Measurements from ENCODE around the gene DLGAP1.
A peak's percentile ranks its signal among the peaks of the same experiment; 100 is the strongest.

The DLGAP1 gene

GRCh38 chr18:3508576-3509549 is 946.2 kb downstream of the DLGAP1 start:
- DNase-seq, result peak; percentile 41

DNA sequence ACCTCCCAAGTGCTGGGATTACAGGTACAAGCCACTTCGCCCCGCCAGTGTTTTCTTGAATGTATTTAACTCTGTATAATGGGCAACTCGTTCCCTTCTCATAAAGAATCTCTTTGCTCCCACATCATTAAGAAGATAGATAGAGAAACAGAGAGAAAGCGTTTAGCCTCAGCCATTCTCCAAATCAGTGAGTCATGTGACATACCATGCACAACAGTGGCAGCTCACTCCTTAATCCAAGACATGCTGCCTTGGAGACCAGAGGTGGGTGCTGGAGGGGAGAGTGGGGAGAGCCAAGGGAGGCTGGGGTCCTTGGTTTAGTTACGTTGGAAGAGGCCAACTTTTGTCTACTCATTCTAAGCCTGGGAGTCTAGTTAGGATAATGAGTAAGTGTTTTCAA is 950.5 kb downstream of the DLGAP1 start:
- no peak for DNase-seq

DNA sequence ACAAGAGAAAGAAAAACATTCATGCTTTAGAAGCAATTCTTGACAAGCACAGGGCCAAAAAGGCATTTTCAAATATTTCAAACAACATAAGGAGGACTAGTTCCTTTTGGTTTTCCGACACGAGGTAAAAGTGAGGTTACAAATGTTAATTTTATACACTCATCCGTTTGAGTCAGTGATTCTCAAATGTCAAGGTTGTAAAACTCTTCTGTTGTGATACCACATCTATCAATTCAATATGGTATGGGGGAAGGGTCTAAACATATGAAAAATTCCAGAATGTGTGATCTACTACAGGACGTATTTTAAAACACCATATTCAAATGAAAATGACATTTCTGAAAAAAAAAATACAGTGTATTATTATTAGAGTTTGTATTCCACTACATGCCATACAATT is 952.5 kb downstream of the DLGAP1 start:
- DNase-seq, result no peak

GRCh38 chr18:3500016-3500415 is 955.1 kb downstream of the DLGAP1 start:
- DNase-seq, result no peak

- DNase-seq, result no peak
Measured at GRCh38 chr18:3499501-3499900, 955.6 kb downstream of the DLGAP1 start.

GRCh38 chr18:3498698-3499471 is 956.2 kb downstream of the DLGAP1 start:
- DNase-seq, result no peak

DNA sequence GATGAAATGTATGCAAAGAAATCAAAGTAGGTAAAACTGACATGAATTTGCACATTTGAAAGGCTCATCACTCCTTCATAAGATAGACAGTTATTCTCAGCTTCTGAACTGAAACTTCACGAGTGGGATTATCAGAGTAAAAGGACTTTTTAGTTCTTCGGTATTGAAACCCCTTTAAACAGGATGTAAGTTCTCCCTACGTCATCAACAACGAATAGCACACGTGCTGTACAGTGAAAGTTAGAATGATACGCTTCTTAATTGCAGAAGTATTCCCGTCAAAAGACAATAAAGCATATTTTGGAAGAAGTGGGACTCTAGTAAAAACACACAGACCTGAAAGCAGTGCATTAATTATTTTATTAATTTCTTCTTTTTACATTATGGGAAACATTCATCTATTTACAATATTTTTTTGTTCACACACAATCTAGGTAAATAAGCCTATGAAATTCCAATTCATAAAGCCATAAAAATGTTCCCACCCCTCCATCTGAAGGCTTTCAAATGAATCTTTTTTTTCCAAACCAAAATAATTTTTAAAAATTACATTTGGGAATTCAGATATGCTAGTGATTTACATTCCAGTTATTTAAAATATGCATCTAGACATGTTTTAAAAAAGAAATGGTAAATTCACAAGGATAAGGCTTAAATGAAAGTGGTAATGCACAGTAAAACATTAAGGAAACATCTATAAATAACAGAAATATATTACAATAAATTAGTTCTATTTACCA is 959.2 kb downstream of the DLGAP1 start:
- no peak for DNase-seq

DNA sequence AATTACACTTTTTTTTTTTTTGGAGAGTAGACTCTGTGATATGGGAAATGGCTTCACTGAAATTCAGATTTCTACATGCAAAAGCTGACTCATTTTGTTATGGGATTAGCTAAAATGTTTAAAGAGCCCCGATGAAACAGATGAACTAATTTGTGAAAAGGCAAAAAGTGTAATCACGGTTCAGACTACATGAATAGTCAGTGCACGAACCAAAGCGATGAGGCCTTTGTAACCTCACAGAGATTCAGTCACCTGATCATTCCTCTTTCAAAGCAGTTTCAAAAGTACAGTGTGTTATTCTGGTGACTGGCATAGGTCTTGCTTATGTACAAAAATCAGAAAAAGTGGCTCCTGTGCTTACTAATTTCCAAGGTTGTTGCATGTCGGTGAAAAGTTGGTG is 960.5 kb downstream of the DLGAP1 start:
- DNase-seq, result no peak

GRCh38 chr18:3494245-3494526 is 960.9 kb downstream of the DLGAP1 start:
- DNase-seq, result no peak

- no peak for DNase-seq
Measured at GRCh38 chr18:3493501-3494244, 961.4 kb downstream of the DLGAP1 start.

DNA sequence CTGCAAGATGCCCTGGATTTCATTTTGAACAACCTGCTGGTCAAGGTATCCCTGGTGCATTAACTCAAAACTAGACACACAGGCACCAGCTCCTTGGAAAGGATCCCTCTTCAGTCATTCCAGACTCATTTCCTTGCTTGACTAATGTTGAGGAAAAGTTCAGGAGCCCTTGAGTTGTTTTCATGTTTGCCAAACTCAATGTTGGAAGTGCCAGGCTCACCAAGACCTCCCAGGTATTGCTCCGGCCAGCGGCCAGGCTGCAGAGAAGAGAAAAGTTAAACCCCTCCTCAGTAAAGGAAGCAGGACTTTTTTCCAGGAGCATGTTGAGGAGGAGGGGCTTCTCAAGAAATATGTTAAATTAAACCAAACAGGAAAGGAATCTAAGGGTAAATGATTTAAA is 962.4 kb downstream of the DLGAP1 start:
- DNase-seq, result no peak

DNA sequence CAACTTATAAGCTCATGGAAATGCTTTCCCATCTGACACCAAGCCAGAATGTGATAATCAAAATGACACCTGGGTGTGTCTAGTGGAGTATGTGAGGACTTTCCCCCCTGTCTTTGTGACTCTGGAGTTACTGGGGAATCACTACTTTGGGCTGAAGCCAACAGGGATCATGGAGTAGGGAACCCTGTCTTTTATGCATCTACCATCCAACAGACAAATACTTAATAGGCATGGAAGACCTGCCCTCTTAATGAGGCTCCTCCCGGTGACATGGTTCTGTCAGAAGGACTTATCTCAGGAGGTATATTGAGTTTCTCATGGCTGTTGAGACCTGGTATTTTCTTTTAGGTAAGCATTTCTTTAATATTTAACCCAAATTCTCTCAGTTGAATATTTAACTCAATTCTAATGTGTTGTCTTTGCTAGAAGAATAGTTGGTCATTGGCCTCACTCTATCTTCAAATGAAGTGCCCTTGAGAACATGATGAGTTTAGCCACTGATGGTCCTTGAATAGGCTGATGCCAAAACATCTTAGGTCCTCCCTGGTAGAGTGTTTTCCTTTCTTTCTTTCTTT is 963.0 kb downstream of the DLGAP1 start:
- no peak for DNase-seq

DNA sequence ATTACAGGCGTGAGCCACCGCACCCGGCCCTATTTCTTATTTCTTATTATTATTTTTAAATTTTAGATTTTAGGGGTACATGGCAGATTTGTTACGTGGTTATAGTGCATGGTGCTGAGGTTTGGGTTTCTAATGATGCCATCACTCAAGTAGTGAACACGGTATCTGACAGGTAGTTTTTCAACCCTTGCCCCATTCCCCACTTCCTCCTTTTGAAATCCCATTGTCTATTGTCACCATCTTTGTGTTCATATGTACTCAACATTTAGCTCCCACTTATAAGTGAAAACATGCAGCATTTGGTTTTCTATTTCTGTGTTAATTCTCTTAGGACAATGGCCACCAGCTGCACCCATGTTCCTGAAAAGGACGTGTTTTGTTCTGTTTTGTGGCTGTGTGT is 965.6 kb downstream of the DLGAP1 start:
- DNase-seq, result no peak

DNA sequence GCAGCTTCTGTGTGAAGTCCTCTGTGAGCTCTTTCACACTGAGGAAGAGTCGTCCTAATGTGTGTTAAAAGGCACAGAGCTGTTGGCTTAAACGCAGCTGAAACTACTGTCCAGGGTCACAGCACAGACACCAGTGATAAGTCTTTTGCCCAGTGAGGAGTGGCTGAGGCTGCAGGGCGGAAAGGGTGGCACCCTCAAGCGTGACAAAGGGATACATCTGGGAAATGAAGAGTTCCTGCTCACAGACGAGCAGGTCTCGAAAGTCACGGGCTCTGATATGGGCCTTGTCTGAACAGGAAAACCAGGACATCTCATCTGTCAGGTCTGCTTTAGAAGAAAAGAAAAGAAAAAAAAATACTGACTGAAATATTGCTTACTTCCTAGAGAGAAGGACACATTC is 968.6 kb downstream of the DLGAP1 start:
- no peak for DNase-seq

DNA sequence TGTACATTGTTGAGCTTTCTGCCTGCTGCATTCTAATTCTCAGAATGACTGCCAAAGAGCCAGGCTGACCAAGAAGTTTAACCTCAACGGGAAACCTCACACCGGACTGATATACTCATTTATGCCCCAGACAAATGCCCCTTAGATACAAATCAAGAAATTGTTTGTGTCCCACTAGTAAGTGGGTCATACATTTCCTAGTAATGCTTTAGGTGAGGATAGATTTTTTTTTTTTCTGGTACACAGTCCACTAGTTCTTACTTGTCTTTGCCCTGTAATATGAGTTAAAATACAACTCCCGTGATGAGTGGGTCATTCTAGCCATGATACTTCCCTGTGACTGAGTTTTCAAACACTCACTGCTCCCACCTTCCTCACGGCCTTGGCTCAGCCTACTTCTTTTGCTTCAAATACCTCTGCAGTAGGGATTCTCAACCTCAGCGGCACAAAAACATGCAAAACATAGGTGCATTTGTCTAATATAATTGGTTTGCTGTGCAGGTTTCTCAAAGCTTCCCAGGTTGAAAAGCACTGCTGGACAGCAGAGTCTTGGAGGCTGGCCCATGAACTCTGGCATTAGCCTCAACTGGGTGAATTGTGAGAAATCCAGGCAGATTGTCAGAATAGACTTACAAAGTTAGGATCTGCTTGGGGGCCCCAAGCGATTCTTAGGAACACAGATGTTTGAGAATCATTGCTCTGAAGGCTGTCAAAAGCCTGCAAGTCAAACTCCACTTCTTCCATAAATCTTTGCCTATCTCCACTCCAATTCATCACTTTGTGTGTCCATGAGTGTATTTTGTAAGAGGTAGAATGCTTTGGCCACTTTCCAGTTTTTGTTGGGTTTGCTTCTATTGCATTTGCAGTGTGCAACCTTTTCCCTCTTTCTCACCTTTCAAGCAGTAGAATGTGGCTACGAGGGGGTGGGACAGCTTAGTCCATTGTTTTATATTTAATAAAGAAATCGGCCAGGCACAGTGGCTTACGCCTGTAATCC is 969.7 kb downstream of the DLGAP1 start:
- DNase-seq, result no peak

- no peak for DNase-seq
Measured at GRCh38 chr18:3482258-3482657, 972.8 kb downstream of the DLGAP1 start.

GRCh38 chr18:3481696-3482210 is 973.4 kb downstream of the DLGAP1 start:
- no peak for DNase-seq

DNA sequence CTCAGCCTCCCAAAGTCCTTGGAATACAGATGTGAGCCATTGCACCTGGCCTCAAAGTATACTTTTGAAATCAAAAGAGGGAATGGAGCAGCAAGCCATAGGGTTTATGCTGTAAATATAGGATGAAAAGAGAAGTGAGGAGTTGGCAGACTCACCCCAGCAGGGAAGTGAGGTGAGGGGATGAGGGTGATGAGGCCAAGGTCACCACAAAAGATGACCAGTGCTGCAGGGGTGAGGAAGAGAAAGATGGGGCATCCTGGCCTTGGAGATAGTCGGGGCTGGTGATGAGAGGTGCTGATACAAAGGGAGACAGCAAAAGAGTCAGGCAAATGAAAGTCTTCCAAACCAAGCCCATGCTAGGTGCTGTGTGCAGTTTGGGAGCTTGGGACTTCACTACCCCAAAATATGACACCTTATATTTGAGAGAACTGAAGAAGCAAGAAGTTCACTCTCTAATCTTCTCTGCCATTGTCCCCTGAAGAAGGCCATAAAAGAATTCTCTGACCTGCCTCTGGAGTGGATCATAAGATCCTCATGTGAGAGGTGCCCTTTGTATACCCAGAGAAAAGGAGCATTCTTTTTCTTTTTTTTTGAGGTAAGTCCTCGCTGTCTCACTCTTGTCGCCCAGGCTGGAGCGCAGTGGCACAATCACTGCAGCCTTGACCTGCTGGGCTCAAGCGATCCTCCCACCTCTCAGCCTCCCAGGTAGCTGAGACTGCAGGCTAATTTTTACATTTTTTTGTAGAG is 974.1 kb downstream of the DLGAP1 start:
- no peak for DNase-seq

DNA sequence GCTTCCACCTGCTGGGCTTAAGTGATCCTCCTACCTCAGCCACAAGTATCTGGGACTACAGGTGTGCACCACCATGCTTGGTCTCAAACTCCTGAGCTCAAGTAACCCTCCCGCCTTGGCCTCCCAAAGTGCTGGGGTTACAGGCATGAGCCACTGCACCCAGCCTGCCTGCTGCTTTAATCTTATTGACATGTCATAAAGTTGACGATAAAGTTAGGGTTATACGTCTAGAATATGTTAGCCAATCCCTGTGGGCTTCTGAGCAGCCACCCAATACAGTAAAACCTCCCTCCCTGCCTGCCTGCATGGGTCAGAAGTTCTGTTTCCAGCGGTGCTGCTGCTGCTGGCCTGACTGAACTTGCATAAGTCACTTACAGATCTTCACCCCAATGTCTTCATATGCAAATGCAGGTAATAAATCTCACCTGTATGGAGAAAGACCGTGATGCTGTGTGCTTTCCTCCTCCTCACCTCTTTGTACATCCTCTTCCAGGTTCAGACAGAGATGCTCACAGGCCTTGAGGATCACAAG is 975.1 kb downstream of the DLGAP1 start:
- DNase-seq, result no peak
